HG03575 (cell line): Measurements from ENCODE around the gene CD180.

Experiments used
- ATAC-seq: cut with Tn5 transposase; IDR thresholded peaks from one replicate; pipeline ENCODE4 v1.9.1; 2021; ENCODE audit not compliant: unreplicated experiment, insufficient number of reproducible peaks, low FRiP score; ENCODE audit errors: extremely low read depth

The CD180 gene

DNA sequence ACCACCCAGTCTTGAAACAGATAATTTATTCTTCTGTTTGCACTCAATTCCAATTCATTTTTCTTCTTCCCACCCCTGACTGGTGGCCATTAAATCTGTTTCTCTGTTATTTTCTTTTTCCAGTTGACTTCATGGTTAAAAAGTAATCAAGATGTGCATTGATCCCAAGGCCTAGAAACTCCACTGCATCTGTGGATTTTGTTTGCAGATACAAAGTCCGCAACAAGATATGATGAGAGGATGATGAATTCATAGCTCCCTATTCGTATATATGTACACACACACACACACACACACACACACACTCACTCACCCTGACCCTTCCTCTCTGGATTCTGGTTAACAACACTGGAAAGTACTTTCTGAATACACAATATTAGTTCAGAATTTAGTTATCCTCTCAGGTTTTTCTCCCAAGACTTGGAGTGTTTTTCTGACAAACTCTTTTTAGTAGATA lies 52.4 kb downstream of the CD180 start:
- no peak for ATAC-seq

- no peak for ATAC-seq
These were observed 53.0 kb downstream of the CD180 start for GRCh38 chr5:67143549-67143948.

DNA sequence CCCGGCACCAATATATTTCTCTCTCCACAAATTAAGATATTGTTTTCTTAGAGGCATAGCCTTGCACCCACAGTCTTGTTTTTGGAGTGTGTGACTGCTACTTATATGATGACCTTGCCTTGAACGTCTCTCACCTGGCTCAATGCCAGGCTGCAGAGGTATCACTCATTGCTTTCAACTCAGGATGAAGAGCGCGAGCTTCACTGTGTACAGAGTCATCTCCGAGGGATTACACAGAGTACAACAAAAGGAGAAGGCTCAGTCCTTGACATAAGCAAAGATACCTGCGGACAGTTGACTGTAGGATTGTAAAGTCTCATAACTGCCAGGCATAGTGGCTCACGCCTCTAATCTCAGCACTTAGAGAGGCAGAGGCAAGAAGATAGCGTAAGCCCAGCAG lies 53.8 kb downstream of the CD180 start:
- ATAC-seq: no peak

GRCh38 chr5:67141644-67142043 lies 55.0 kb downstream of the CD180 start:
- no peak for ATAC-seq

DNA sequence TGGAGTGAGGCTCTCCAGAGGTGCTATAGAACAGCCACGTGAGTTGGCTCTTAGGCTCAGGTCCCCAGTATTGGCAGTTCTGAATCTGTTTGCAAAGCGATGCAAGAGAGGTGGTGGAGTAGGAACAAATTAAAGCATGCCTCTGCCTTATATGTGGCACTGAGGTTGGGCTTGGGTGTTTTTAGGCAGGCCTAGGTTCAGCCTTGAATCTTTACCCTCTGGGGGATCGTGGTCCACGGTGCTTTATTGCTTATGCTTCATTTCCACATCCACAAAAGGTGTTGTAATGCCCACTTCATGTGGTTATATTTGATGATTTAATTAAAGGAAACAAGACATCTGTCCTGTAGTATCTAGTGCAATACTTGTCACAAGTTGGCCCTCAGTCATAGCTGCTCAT lies 56.2 kb downstream of the CD180 start:
- ATAC-seq: no peak

DNA sequence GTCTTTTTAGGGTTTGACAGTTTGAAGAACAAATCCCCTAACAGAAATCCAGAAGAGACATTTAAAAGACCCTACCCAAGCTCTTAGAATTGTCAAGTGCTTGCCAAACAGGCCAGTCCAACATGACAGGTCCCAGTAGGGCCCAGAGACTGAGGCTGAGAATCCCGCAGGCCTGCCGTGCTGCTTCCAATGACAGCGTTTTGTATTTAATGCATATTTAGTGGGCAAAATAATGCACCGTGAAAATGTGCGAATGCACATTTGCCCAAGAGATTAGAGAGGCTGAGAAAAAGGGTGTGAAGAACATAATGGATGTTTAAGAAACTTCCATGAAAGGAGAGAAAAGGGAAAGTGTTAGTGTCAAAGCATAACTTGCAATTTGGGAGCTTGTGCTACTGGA lies 57.6 kb downstream of the CD180 start:
- no peak for ATAC-seq

DNA sequence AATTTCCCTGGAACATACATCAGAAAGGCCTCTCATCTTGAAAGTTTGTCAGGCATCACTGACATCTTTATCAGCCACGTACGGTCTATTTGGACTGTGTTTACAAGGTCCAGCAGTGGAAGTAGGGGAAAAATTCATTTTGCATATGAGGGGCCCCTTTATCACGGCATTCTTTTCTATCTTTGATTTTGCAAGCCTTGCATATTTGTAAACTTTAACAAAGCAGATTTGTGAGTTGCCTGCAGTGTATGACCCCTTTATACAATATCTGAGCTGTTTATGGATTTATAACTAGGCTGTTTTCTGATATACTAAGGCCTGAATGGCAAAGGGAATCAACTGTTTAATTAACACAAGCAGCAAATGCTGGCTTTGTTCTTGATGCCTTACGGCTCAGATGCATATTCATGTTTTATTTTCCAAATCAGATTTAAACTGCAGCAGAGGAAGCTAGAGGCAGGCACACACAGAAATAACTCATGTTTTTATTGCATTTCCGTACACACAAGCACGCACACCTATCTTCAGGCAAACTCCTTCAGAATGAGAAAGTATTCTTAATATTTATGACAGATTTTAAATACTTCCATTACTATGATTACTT lies 61.1 kb downstream of the CD180 start:
- ATAC-seq: no peak

DNA sequence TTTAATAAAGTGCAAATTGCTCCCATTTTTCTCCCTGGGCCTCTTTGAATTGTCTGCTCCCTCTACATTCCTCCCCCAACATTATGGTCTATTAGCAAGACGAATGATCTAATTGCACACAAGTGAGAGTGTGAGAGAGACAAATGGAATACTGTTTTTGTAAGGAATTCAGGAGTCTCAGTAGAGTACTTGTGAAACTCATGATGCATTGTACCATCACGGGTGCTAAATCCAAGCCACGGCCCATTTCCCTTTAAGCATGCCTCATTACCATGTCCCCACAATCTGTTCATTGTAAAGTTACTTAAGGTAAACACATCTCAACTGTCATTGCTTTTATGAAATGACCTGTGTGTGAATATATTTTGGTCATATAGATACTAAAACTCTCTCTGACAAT lies 62.8 kb downstream of the CD180 start:
- ATAC-seq: no peak

DNA sequence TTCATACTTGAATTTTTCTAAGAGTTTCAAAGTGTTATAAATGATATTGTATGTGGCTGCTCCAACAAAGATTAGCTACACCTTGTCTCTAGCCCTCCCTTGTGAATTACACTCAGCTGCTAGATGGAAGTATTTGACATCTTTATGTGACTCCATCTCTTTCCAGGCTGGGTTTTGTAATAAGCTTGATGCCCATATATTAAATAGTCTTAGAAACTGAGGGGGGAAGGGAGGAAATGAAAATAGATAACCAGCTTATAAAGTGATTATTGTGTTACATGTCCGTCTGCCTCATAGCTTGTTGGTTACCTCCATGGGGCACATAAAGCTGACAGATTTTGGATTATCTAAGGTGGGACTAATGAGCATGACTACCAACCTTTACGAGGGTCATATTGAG lies 63.4 kb downstream of the CD180 start:
- no peak for ATAC-seq

DNA sequence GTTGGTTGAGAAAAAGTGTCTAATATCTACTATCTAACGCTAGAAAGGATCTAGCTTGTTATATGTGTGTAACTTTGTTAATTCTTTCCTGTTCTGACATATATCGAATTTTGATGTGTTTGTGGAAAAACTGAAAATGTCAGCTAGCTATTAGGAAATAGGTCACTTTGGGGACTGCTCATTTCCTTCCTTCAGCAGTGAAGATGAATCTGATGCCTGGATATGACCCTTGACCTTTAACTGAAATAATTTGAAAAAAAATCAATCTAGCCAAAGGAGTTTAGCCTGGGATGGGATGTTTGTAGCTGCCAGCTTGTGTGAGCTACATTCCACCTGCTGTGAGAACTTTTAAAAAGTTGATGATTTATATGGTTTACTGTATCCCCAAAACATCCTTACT lies 66.8 kb downstream of the CD180 start:
- no peak for ATAC-seq
